22Rv1 (cell line): Measurements from ENCODE around the gene TCF25.
"Not testable (repeated sequence)": the region's sequence is repeated elsewhere in the genome, so short reads cannot be mapped to it uniquely, and the experiment has no call there.

Source experiments
- H3K27ac ChIP-seq: fragments of 450-650 bp; 2 replicates; pipeline ENCODE4 v1.5.1; 2017
- ZFX ChIP-seq: fragments of 450-650 bp; IDR thresholded peaks from 2 replicates; pipeline ENCODE4 v1.6.1; 2017; ENCODE audit warnings: antibody characterized with exemption, borderline replicate concordance
- TF ChIP-seq, protein P1 (sequence below): fragments of 450-650 bp; IDR thresholded peaks from 2 replicates; pipeline ENCODE4 v1.5.1; 2017; ENCODE audit warnings: mild to moderate bottlenecking

TCF25 gene

GRCh38 chr16:89934611-89935553 lies 61.5 kb downstream of the TCF25 start:
- no peak for TF ChIP-seq ZFX
- TF ChIP-seq, protein P1, sequence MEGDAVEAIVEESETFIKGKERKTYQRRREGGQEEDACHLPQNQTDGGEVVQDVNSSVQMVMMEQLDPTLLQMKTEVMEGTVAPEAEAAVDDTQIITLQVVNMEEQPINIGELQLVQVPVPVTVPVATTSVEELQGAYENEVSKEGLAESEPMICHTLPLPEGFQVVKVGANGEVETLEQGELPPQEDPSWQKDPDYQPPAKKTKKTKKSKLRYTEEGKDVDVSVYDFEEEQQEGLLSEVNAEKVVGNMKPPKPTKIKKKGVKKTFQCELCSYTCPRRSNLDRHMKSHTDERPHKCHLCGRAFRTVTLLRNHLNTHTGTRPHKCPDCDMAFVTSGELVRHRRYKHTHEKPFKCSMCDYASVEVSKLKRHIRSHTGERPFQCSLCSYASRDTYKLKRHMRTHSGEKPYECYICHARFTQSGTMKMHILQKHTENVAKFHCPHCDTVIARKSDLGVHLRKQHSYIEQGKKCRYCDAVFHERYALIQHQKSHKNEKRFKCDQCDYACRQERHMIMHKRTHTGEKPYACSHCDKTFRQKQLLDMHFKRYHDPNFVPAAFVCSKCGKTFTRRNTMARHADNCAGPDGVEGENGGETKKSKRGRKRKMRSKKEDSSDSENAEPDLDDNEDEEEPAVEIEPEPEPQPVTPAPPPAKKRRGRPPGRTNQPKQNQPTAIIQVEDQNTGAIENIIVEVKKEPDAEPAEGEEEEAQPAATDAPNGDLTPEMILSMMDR = no peak

GRCh38 chr16:89935620-89936019 lies 62.2 kb downstream of the TCF25 start:
- H3K27ac ChIP-seq = not testable (repeated sequence)

More at GRCh38 chr16:89934611-89935553, 61.5 kb downstream of the TCF25 start:
- H3K27ac ChIP-seq = no peak overlapping the region

- no peak overlapping the region for H3K27ac ChIP-seq
- TF ChIP-seq, protein P1 = no peak
- no peak for TF ChIP-seq ZFX
Measured at GRCh38 chr16:89936034-89936433, 62.6 kb downstream of the TCF25 start.

- no peak for TF ChIP-seq ZFX
- TF ChIP-seq, protein P1 = no peak
- no peak overlapping the region for H3K27ac ChIP-seq
Measured at GRCh38 chr16:89936508-89936907, 63.1 kb downstream of the TCF25 start.

DNA sequence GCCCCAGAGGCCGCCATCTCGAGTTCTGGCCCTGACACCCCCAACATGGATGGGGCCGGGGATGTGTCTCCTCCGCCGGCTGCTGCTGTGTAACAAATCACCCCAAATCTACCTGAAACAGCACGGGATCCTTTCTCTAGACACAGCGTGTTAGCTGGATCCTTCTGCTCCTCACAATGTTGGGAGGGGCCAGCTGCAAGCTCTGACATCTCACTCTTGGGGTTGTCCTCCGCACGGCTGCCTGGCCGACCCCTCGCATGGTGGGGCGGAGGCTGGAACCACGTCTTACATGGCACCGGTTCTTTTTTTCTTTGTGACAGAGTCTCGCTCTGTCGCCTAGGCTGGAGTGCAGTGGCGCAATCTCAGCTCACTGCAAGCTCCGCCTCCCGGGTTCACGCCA lies 63.6 kb downstream of the TCF25 start:
- TF ChIP-seq, protein P1 = no peak
- no peak for TF ChIP-seq ZFX
- H3K27ac ChIP-seq = no peak overlapping the region

DNA sequence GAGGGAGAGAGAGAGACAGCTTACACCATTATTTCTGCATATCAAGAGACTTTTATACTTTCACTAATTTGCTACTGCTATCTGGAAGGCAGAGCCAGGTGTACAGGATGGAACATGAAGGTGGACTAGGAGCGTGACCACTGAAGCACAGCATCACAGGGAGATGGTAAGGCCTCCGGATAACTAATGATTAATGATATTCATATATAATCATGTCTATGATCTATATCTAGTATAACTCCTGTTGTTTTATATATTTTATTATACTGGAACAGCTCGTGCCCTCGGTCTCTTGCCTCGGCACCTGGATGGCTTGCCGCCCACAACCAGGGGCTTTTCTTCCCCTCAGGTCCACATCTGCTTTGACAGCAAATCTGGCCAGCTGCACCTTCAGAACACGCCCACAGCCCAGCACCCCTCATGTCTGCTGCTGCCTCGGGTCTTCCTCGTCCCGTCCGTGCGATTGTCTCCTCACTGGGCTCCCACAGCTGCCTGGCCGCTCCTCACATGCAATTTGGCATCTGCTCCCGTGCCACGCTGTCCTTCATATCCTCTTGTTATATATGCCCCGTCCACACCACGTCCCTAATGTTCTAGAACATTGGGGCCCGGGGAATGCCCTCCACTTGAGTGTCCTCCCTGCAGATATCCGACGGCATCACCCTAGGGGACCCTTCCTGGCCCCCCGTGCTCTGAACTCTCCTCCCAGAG lies 64.9 kb downstream of the TCF25 start:
- TF ChIP-seq, protein P1 = no peak
- TF ChIP-seq ZFX = no peak
- peak overlapping the region; percentile 35 for H3K27ac ChIP-seq

GRCh38 chr16:89944773-89945172 lies 71.4 kb downstream of the TCF25 start:
- no peak overlapping the region for H3K27ac ChIP-seq
- no peak for TF ChIP-seq ZFX
- TF ChIP-seq, protein P1 = no peak
